SK-MEL-5 (cell line): ENCODE measurements around the gene EZR. TPM values are rescaled to one million over a fixed set of nuclear protein-coding genes. Genes with fewer than 3 reads are reported as not detected.

Source experiments
- DNase-seq: peaks from one replicate; pipeline ENCODE4 v3.0.0-alpha.2; 2016; ENCODE audit warnings: low read depth, low spot score
- in situ Hi-C: cut with HindIII; loops from 2 replicates; pipeline ENCODE4 v1.10.0; 2016; ENCODE audit warnings: low sequenced_read_pairs, high pct_unique_total_duplicates, low pct_unique_long_range_greater_than_20kb
- total RNA-seq: library from RNA; depleted of rRNA; stranded (reverse); fragments of >200 nt; shearing (Covaris generic); gene quantifications from 2 replicates; pipeline ENCODE4 v1.2.3, GENCODE V29; 2014

Gene EZR
- total RNA-seq, 1 experiment from 2014 or later: 69.4 TPM

DNA sequence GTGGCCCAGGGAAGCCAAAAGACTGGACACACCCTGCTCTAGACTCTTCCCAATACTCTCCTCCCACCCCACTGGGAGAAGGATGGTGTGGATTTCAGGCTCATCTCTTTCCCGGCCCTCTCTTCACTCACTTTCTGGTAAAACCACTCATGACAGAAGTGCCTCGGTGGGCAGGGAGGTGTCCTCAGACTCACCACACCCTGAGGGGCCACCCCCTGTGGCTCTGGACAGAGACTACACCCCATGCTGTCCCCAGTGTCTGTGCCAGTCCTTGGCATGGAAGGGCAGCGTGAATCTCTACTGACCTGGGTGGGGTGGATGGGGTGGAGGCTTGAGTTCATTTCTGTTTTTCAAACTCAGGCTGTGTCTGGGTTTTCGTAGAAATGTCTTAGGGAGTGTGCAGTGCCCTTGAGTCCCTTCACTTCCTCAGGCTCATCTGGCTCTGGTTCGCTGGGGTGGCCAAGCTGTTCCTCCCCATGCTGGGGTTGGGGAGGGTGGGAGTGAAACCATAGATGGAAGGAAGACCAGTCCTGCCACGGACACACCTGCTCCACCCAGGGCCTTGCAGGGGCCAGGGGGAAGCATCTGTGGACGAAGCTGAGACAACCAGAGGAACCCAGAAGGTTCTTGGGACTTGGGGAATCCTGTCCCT is 59.1 kb downstream of the EZR start:
- in situ Hi-C loops: no loop called here

DNA sequence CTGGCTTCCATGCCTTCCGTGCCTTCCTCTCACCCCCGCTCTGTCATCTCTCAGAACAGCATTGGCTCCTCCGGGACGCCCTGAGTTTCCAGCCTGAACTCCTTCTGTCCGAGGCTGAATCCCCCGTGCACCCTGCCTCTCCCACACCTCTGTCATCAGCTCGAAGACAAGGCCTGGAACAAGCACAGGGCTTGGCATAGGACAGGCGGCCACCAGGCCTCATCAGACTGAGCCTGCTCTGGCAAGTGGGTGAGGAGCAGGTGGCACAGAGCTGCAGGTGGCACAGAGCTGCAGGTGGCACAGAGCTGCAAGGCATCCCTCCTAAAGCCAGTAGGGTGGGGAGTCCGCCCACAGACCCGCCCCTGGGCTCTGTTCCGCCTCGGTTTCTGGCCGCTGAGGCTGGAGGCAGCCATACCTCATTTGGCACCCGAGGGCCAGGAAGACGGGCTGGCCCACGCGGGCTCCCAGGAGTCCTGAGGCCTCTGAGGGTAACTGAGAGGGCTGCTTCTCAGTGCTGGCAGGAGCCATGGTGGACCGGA is 60.2 kb downstream of the EZR start:
- DNase-seq: no peak
- in situ Hi-C loops: no loop called here

More for the DNA sequence above, 59.1 kb downstream of the EZR start:
- no peak for DNase-seq

DNA sequence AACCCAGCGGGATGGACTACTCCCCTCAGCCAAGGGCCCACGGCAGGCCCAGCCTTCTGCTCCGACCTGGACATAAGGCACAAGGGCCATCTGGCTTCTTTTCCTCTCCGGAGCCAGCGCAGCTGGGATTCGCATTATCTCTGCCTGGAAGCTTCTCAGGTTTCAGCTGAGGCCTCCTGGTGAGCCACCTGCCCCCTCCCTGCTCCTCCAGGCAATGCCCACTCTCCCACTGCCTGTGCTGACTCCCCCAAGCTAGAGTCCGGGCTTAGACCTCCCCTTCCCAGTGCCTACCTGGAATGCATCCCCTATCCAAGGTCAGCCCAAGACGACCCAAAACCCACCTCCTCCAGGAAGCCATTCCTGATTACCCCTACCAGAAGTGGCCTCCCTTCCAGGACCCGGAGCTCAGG is 60.7 kb downstream of the EZR start:
- in situ Hi-C loops: no loop called here
- DNase-seq: no peak

GRCh38 chr6:158757753-158758090 is 61.4 kb downstream of the EZR start:
- DNase-seq: no peak
- in situ Hi-C loops: no loop called here

- in situ Hi-C loops: no loop called here
- no peak for DNase-seq
Measured at GRCh38 chr6:158756977-158757752, 62.0 kb downstream of the EZR start.

DNA sequence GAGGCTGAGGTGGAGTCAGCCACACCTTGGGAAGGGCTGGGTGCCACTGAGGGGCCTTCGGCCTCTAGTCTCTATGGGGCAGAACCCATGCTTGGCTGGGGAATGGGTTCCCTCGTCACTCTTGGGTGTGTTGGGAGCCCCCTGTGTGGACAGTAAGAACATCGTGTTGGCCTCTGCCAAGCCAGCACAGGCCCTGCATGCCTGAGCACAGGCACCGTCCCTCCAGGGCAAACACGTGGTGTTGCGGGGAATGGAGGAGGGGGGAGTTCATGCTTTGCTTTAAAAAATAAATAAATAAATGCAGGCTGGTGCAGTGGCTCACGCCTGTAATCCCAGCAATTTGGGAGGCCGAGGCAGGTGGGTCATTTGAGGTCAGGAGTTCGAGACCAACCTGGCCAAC is 63.0 kb downstream of the EZR start:
- in situ Hi-C loops: no loop called here
- DNase-seq: no peak

GRCh38 chr6:158755636-158756035 is 63.5 kb downstream of the EZR start:
- no peak for DNase-seq
- in situ Hi-C loops: no loop called here

DNA sequence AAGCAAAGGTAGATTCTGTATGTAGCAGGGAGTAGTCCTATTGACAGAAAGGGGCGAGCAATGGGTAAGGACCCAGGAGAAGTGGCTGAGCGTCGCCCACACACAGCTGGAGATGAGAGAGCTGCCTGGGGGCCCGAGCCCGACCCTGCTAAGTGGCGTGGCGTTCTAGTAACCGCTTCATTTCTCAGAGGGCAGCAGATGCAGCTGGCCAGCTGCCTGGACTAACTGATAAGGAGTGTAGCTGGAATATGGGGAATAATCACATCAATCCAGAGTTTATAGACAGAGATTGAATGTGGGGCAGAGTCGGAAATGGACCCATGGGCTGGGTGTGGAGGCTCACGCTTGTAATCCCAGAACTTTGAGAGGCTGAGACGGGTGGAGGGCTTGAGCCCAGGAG is 64.4 kb downstream of the EZR start:
- in situ Hi-C loops: no loop called here
- DNase-seq: no peak

DNA sequence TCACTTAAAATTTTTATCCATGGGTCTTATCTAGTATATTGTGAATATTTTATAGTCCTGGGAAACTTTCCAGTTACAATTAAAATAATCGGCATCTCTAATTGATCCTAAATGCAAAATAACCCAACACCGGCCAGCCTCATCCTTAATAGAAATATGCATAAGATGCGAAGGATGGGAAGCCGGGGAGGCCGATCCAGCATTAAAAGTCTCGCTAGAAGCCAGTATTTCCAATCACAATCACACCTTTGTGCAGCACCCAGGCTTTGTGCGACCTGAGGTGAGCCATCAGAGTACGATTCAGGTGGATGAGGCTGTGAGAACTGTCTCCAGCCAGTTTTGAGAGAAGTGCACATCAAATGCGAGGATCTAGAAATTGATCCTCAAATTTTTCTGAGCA is 65.4 kb downstream of the EZR start:
- in situ Hi-C loops: no loop called here
- DNase-seq: no peak

GRCh38 chr6:158752613-158753012 is 66.6 kb downstream of the EZR start:
- in situ Hi-C loops: no loop called here
- DNase-seq: peak; percentile 63

- in situ Hi-C loops: no loop called here
- DNase-seq: no peak
Measured at GRCh38 chr6:158751921-158752320, 67.2 kb downstream of the EZR start.

- no peak for DNase-seq
- in situ Hi-C loops: no loop called here
Measured at GRCh38 chr6:158751224-158751623, 67.9 kb downstream of the EZR start.

DNA sequence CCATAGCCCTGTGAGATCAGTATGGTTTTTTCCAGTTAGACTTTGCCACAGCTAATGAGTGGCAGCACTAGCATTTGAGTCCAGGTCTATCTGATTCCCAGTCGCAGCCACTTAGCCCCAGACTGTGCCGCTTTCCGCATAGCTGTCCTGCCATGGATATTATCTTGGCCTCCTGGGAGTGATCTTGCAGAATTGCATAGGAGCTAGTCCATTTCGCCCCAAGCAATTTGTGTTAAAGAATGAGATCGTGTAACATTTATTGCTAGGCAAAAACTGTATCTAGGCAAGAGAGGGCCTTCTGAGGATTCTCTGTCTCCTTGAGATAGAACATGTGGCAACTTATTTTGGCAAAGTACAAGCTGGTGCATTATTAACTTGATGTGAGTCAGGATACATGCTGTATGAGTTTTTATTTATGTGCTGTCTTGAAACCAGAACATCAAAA is 74.2 kb downstream of the EZR start:
- in situ Hi-C loops: no loop called here
- DNase-seq: peak; percentile 78

DNA sequence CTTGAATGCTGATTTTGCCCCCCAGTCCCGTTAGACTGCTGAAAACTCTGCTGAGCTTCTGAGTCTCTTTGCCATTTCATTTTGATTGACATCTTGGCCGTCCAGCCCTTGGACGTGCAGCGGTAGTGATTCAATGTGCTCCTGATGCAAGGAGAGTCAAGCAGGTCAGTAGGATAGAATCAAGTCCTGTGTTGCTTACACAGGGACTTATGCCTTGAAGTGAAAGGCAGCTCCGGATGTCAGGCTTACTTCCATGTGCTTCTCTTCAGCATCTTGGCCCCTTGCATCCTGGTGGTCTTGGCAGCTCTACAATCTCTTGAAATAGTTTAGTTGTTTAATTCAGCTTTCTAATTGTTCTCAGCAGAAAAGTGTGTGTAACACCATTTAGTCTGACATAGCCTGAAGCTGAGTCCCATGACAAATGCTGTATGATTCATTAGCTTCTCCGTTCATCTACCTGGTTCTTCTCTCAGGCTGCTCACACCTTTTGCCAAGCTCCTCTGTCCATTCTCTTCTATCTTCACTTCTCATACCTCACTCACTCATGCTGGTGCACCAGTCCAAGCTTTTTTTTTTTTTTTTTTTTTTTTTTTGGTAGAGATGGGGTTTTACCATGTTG is 76.0 kb downstream of the EZR start:
- in situ Hi-C loops: no loop called here
- DNase-seq: no peak

GRCh38 chr6:158739673-158740072 is 79.5 kb downstream of the EZR start:
- in situ Hi-C loops: no loop called here

GRCh38 chr6:158737710-158738615 is 81.2 kb downstream of the EZR start:
- in situ Hi-C loops: no loop called here
- DNase-seq: no peak

More at GRCh38 chr6:158739673-158740072, 79.5 kb downstream of the EZR start:
- no peak for DNase-seq

GRCh38 chr6:158737082-158737709 is 82.0 kb downstream of the EZR start:
- in situ Hi-C loops: no loop called here
- no peak for DNase-seq
